Measurements from ENCODE around the gene AIDA. TPM values are rescaled to one million over a fixed set of nuclear protein-coding genes. Genes with fewer than 3 reads are reported as not detected.

Gene AIDA
- total RNA-seq, 1 experiment from 2014 or later = 92.8 TPM

DNA sequence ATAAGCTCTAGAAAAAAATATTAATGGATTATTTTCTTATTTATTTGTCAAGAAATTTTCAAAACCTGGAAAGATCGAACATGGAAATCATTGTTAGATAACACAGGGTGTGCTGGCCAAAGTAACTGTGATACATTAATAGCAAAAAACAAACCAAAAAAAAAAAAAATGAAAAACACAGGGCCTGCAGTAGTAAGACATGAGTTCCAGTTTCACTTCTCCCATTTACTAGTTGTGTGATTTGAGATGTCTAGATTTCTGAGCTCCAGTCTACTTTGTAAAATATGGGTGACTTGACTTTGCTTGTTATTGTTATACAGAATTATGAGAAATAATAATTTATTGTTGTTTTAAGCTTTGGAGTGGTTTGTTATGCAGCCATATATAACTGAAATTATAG, 38.4 kb upstream of the AIDA start:
- WGBS (ENCODE audit: extremely low coverage, insufficient read length, low lambda C conversion rate) = no CpG with 5 or more reads among the region's 1 CpG
- no peak overlapping the region for H3K27ac ChIP-seq (ENCODE audit: insufficient read length, low read depth, low read length)

More for the DNA sequence above, 38.4 kb upstream of the AIDA start:
- Histone ChIP-seq H3K9me3 (ENCODE audit: control insufficient read depth, low read depth, low read length) (no peaks in the 10 kb centered on the region), H4K8ac (replicated peaks; ENCODE audit: insufficient read length, low read depth, low read length) (no peak overlapping the region), H4K5ac (ENCODE audit: insufficient read length, low read depth, low read length) (no peak overlapping the region), H2AK5ac (ENCODE audit: insufficient read length, low read length) (no peak overlapping the region), H2BK20ac (ENCODE audit: low read depth, low read length, poor library complexity, severe bottlenecking) (no peak overlapping the region), H3K14ac (ENCODE audit: insufficient read depth, low read length) (no peak overlapping the region), H2BK15ac (ENCODE audit: low read depth, low read length) (no peak overlapping the region), H3K23ac (ENCODE audit: insufficient read length, low read depth, low read length) (no peak overlapping the region), H4K20me1 (ENCODE audit: control insufficient read depth, insufficient read depth, insufficient read length) (no peaks in the 10 kb centered on the region), H3K23me2 (ENCODE audit: insufficient read length, low read depth, low read length, poor library complexity, severe bottlenecking) (no peaks in the 10 kb centered on the region), H2AFZ (ENCODE audit: low read length) (no peak overlapping the region), H4K91ac (ENCODE audit: insufficient read length, low read depth, low read length) (no peak overlapping the region), H3K18ac (ENCODE audit: insufficient read length, low read depth, low read length) (no peak overlapping the region), H2BK5ac (ENCODE audit: insufficient read length, low read length) (no peak overlapping the region), H2BK120ac (ENCODE audit: low read depth, low read length, poor library complexity, severe bottlenecking) (no peak overlapping the region), H3K79me2 (ENCODE audit: insufficient read depth, low read length) (no peaks in the 10 kb centered on the region), H3K9ac (ENCODE audit: extremely low read depth, insufficient read length, low read length) (no peak overlapping the region), H3K56ac (ENCODE audit: insufficient read length, low read depth, low read length) (no peak overlapping the region), H3K4me1 (ENCODE audit: insufficient read depth, low read length) (no peaks in the 10 kb centered on the region), H3T11ph (ENCODE audit: low read length) (no peak overlapping the region), H2BK12ac (ENCODE audit: insufficient read length, low read depth, low read length) (no peak overlapping the region), H3K79me1 (ENCODE audit: insufficient read depth, low read depth, low read length, poor library complexity, severe bottlenecking) (no peaks in the 10 kb centered on the region), H3K4me2 (ENCODE audit: insufficient read depth, insufficient read length, low read length) (no peak overlapping the region), H3K27me3 (ENCODE audit: insufficient read depth, low read length) (no peaks in the 10 kb centered on the region), H3K4ac (ENCODE audit: low read depth, low read length) (no peak overlapping the region)
- Mint-ChIP-seq H3K4me1 (no peaks in the 10 kb centered on the region), H3K4me3 (no peak overlapping the region), H3K36me3 (ENCODE audit: insufficient read depth in 1 of 3, low read depth in 3 of 3) (no peaks in the 10 kb centered on the region), H3K27ac (no peak overlapping the region), H3K9me3 (no peaks in the 10 kb centered on the region), H3K27me3 (ENCODE audit: low read depth) (peaks cover 4% of the 10 kb centered on the region; the same call in 1 of the 2 replicates)
- TF ChIP-seq, protein P1, sequence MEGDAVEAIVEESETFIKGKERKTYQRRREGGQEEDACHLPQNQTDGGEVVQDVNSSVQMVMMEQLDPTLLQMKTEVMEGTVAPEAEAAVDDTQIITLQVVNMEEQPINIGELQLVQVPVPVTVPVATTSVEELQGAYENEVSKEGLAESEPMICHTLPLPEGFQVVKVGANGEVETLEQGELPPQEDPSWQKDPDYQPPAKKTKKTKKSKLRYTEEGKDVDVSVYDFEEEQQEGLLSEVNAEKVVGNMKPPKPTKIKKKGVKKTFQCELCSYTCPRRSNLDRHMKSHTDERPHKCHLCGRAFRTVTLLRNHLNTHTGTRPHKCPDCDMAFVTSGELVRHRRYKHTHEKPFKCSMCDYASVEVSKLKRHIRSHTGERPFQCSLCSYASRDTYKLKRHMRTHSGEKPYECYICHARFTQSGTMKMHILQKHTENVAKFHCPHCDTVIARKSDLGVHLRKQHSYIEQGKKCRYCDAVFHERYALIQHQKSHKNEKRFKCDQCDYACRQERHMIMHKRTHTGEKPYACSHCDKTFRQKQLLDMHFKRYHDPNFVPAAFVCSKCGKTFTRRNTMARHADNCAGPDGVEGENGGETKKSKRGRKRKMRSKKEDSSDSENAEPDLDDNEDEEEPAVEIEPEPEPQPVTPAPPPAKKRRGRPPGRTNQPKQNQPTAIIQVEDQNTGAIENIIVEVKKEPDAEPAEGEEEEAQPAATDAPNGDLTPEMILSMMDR (conservative IDR thresholded peaks at IDR 0.05) = no peak
- DNase-seq = no peak

All from H9 (cell line).